GM13976 (cell line): ENCODE measurements around the gene STYXL2.

Source experiments
- DNase-seq: peaks from one replicate; pipeline ENCODE4 v3.0.0; 2012; ENCODE audit warnings: low spot score
- CTCF ChIP-seq: IDR thresholded peaks from 2 replicates; pipeline ENCODE4 v1.5.1; 2012; ENCODE audit warnings: borderline replicate concordance, mild to moderate bottlenecking; ENCODE audit not compliant: insufficient read depth; ENCODE audit errors: extremely low read depth, missing control alignments, control extremely low read depth
- in situ Hi-C: fragments of 300-500 bp; cut with MboI; formaldehyde crosslinking; loops from one replicate; pipeline ENCODE4 v1.12.0; 2022; ENCODE audit warnings: low sequenced_read_pairs, mixed read lengths, inconsistent platforms; ENCODE audit not compliant: unreplicated experiment

STYXL2 gene

DNA sequence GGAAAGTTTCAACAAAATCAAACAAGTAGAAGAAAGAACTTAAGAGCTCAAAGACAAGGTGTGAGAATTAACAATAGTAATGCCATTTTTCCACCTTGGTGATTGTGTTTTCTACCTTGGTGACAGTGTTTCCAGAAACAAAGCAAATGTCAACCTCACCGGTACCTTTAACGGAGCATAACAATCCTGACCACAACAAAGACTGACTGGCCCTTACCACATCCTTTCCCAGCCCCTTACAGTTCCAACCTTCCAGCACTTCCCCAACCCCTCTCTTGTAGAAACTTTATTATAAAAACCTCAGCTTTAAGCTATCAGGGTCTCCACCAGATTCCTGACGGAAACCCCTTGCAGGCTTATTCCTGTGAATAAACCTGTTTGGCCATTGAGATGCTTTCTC lies 16.7 kb downstream of the STYXL2 start:
- TF ChIP-seq CTCF, result no peak
- no peak for DNase-seq
- in situ Hi-C loops, result no loop called here

DNA sequence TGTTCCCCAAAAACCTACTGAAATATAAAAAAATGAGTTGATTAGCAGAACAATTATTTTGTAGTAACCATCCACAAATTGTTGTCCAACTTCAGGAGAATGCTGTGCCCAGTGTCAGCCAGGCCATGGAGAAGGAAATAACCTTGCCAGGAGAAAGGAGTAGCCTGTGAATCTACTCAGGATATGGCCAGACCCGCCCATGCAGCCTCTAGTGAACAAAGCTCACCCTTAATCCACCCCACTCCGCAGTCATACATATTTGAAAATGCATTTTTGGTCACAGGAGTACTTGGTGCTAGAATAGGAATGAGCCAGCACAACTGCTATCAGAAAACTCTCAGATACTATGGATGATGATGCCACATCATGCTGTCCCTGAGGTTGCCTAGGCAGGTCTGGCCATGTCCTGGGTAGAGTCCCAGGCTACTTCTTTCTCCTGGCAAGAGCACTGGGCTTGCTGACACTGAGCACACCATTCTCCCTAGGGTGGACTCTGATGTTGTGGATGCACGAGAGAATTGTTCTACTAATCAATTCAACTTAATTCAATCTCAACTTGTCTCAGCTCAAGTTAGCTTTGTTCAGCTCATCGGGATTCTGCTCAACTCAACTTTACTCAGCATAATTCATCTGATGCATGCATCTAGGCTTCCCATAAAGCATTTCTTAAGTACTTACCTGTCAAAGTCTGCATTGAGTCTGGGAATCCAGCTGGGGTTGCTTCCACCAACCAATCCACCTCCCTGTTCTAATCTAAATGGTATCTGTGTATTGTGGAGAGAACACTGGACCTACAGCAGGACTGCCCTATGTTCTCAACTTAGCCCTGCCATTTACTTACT lies 18.2 kb downstream of the STYXL2 start:
- TF ChIP-seq CTCF, result no peak
- no peak for DNase-seq
- in situ Hi-C loops, result no loop called here

- in situ Hi-C loops, result no loop called here
These were observed 20.9 kb downstream of the STYXL2 start for GRCh38 chr1:167114725-167115124.

GRCh38 chr1:167115655-167116054 lies 21.8 kb downstream of the STYXL2 start:
- DNase-seq, result no peak
- TF ChIP-seq CTCF, result no peak
- in situ Hi-C loops, result no loop called here

More at GRCh38 chr1:167114725-167115124, 20.9 kb downstream of the STYXL2 start:
- no peak for DNase-seq
- no peak for TF ChIP-seq CTCF

DNA sequence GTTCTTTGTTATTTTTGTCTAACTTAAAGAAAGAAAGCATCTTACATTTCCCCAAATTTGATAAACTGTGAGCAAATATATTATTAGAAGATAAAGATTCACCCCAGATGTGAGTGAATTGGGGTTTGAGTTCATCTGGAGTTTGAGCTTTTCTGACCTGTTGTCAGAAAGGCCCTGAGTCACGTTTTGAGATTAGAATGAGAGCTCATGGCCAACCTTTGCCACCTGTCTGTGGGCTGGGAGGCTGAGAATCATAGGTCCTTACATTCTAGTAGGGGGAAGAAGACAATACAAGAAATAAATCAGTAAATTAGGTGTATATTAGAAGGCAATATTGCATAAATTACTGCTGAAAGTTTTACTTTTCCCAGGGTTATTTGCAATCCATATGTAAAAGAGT lies 22.3 kb downstream of the STYXL2 start:
- no peak for TF ChIP-seq CTCF
- in situ Hi-C loops, result no loop called here
- DNase-seq, result no peak

DNA sequence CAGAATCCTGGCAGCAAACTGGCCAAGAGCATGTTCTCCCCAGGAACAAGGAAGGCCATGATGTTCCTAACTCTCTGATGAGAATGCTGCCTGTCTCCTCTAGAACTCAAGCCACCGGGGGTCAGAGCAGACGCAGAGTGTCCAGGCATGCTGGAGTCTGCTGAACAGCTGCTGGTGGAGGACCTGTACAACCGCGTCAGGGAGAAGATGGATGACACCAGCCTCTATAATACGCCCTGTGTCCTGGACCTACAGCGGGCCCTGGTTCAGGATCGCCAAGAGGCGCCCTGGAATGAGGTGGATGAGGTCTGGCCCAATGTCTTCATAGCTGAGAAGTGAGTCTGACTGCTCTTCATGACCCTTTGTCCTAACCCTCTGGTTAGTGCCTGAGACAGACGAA lies 23.4 kb downstream of the STYXL2 start:
- TF ChIP-seq CTCF, result no peak
- in situ Hi-C loops, result no loop called here
- no peak for DNase-seq

GRCh38 chr1:167118188-167118587 lies 24.3 kb downstream of the STYXL2 start:
- in situ Hi-C loops, result no loop called here
- no peak for TF ChIP-seq CTCF
- no peak for DNase-seq
